Naive thymus-derived CD8-positive, alpha-beta T cell (primary cell): Measurements from ENCODE around the gene FGF4. TPM values are rescaled to one million over a fixed set of nuclear protein-coding genes. Genes with fewer than 3 reads are reported as not detected.

Source experiments
- ATAC-seq, 2 donors: fragments of 150-1000 bp; cut with Tn5 transposase in 1 of 2; sonication (Bioruptor Pico), chemical (Tn5 transposase) in 1 of 2; 1 replicate in 1 of 2; 2 replicates in 1 of 2; pipeline ENCODE4 v1.10.0; 2021; ENCODE audit warnings: mild to moderate bottlenecking in 2 of 2, moderate library complexity in 2 of 2
- POLR2A ChIA-PET: fragments of 350-600 bp; sonication (Branson Sonifier 250); formaldehyde crosslinking; loops from one replicate; lab custom pipeline; 2021; ENCODE audit warnings: antibody characterized with exemption; lab: Charles Lee
- DNase-seq, 10 donors: peaks; one replicate each; pipeline versions ENCODE4 v3.0.0 to v3.0.0-alpha.2; 2020 to 2022
- H3K27ac Mint-ChIP-seq, 10 donors: one replicate each; pipeline ENCODE4 v1.8.0; 2020 to 2022; ENCODE audit warnings: mild to moderate bottlenecking in 10 of 10, mixed read lengths in 10 of 10, moderate library complexity in 4 of 10, inconsistent platforms in 1 of 10
- H3K27me3 Mint-ChIP-seq, 5 donors: one replicate each; pipeline ENCODE4 v1.8.0; 2021 to 2022; ENCODE audit warnings: mixed read lengths in 5 of 5
- H3K36me3 Mint-ChIP-seq, 3 donors: one replicate each; pipeline ENCODE4 v1.8.0; 2020 to 2022; ENCODE audit warnings: mixed read lengths in 3 of 3, mild to moderate bottlenecking in 2 of 3, inconsistent platforms in 1 of 3
- H3K4me1 Mint-ChIP-seq, 4 donors: one replicate each; pipeline ENCODE4 v1.8.0; 2021 to 2022; ENCODE audit warnings: mixed read lengths in 4 of 4
- H3K4me3 Mint-ChIP-seq, 10 donors: one replicate each; pipeline ENCODE4 v1.8.0; 2020 to 2022; ENCODE audit warnings: mild to moderate bottlenecking in 10 of 10, mixed read lengths in 10 of 10, moderate library complexity in 6 of 10, inconsistent platforms in 1 of 10
- H3K9me3 Mint-ChIP-seq, 9 donors: one replicate each; pipeline ENCODE4 v1.8.0; 2020 to 2022; ENCODE audit warnings: mixed read lengths in 9 of 9, mild to moderate bottlenecking in 3 of 9, inconsistent platforms in 1 of 9, moderate library complexity in 1 of 9
- polyA plus RNA-seq, 3 donors: library from polyadenylated mRNA; unstranded; fragments of 300-500 nt; fragmentation: Illumina TruSeq; gene quantifications; one replicate each; pipeline ENCODE4 v1.2.3, GENCODE V29; 2021
- total RNA-seq, 8 experiments: library from RNA in 2 of 8; stranded (reverse) in 2 of 8; gene quantifications; one replicate each; pipeline ENCODE4 v1.2.3 and lab custom pipeline; 2021 to 2026

Gene FGF4
- total RNA-seq (not detected), polyA plus RNA-seq (not detected), total RNA-seq (lab: John Stamatoyannopoulos, UW) (0 to 0.09 (median 0) reads per million in 6 experiments)

DNA sequence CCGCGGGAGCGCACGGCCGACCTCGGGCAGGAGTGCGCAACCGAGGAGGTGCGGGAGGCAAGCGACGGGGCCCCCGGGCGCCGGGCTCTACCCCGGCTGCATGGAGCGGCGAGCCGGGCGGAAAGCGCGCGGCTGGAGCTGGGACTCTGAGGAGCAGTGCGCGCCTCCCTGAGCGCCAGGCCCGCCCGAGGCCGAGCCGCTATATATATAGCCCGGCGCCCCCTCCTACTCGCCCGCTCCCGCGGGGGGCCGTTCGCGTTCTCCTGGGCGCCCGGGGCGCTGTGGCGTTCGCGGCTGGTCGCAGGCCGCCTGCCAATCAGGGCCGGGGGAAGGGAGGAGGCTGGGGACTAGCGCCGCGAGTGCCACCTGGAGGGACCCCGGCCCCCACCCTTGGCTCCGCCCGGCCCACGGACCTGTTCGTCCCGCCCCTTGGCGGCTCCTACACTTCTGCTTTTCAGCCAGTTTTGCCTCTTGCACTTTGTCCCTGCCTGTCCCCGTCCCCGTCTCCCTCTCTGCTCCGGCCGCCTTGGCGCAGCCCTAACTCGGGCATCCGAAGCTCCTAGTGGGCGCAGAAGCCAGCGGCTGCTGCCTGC, at the start of gene FGF4:
TSS of gene FGF4 (minus strand) at position 179 of the 593 bp plus-strand sequence. CDS start 257 bp downstream, outside the sequence.
- H3K27ac Mint-ChIP-seq = no peak within 1 kb of the TSS
- no peak for DNase-seq
- no peak within 1 kb of the TSS for H3K4me3 Mint-ChIP-seq

DNA sequence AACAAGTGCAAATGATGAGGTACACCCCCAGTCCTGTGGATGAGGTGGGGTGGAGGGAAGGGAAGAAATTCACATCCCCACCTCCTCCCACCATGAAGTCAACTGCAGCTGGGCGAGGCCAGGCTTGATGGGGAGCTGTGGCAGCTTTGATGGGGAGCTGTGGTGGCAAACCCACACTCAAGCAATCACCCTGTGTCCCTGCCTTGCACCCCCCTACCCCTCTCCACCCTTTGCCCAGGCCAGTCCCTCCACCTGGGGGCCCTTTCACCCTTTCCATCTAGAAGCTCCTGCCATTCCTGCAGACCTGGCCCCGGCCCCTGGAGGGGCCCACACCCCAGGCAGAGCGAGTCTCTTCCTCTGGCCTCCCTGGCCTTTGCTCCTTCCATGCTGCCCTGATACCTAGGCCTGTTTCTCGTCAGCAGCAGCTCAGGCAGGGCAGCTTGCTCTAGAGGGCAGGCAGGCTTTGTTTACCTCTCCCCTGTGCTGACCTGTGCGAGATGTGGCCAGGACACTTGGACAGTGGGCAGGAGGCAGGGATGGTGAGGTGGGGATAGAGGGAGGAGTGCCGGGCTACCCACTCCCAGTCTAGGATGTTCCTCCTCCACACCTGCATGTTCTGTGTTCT, 48.6 kb upstream of the FGF4 start:
- Mint-ChIP-seq H3K9me3 (peaks cover 0 to 5% (median 0%) of the 10 kb centered on the region in 9 donors), H3K27ac (no peak overlapping the region), H3K36me3 (no peaks in the 10 kb centered on the region), H3K4me1 (peaks cover 0 to 4% (median 0%) of the 10 kb centered on the region in 4 donors), H3K4me3 (no peak overlapping the region), H3K27me3 (peaks cover 6 to 52% (median 25%) of the 10 kb centered on the region in 5 donors)
- POLR2A ChIA-PET = no interaction called here
- peak in 1 of 10 donors; percentile 40 for DNase-seq
- ATAC-seq = no peak

More for the DNA sequence above, at the start of gene FGF4:
- H3K9me3 Mint-ChIP-seq = no peaks in the 10 kb centered on the region
- no peaks in the 10 kb centered on the region for H3K4me1 Mint-ChIP-seq
- POLR2A ChIA-PET = no interaction called here
- ATAC-seq = no peak
- peaks cover 10 to 39% (median 26%) of the 10 kb centered on the region in 5 donors for H3K27me3 Mint-ChIP-seq
- no peaks in the 10 kb centered on the region for H3K36me3 Mint-ChIP-seq

- Mint-ChIP-seq H3K27ac (no peak overlapping the region), H3K4me1 (peaks cover 0 to 4% (median 0%) of the 10 kb centered on the region in 4 donors), H3K36me3 (no peaks in the 10 kb centered on the region), H3K27me3 (peaks cover 6 to 52% (median 25%) of the 10 kb centered on the region in 5 donors), H3K9me3 (peaks cover 0 to 5% (median 0%) of the 10 kb centered on the region in 9 donors), H3K4me3 (no peak overlapping the region)
- POLR2A ChIA-PET = no interaction called here
- ATAC-seq (no peak), DNase-seq (no peak)
These were observed 47.7 kb upstream of the FGF4 start for GRCh38 chr11:69822676-69823494.

DNA sequence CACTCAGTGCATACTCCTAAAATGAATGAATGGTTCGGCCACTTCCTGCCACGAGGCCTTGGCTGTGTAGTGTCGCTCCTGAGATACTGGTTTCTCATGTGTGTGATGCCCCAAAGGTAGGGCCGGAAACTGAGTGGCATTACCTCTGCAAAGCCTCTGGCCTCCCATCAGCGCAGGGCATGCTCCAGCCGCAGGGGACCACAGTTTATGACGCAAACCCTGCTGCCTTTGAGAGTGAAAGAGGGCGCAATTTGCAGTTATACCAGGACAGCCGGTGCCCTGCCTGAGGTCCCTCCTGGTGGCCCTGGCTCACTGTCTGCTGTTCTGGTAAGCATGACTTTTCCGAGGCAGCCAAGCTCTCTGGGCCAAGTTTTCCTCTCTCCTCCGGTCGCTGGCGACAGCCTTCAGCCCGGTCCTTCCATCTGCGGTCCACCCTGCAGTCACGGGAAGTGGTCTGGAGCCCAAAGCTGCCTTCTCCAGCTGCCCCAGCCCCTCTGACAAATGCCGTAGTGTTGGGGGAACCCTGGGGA, 46.4 kb upstream of the FGF4 start:
- Mint-ChIP-seq H3K4me3 (no peak overlapping the region), H3K9me3 (peaks cover 0 to 4% (median 0%) of the 10 kb centered on the region in 9 donors), H3K27ac (no peak overlapping the region), H3K27me3 (peaks cover 6 to 55% (median 27%) of the 10 kb centered on the region in 5 donors), H3K36me3 (no peaks in the 10 kb centered on the region), H3K4me1 (peaks cover 0 to 4% (median 0%) of the 10 kb centered on the region in 4 donors)
- ATAC-seq (no peak), DNase-seq (peak in 1 of 10 donors; percentile 52)
- POLR2A ChIA-PET = no interaction called here

DNA sequence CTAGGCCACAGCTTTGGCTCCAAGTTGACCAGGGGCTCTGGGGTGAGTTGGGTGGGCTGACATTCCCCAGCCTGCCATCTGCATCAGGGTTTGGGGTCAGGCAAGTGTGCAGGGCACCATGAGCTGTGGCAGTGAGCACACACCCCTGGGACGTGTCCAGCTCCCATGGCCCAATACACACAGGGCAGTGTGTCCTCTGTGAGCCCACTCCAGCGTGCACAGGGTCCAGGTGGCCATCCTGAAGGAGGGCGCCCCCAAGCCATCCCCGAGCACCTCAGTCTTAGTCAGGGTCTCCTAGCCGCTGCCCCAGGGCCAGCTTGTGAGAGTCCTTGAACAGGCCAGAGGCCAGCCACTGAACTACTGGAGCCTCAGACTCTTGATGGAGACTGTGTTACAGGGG, 45.3 kb upstream of the FGF4 start:
- ATAC-seq (no peak), DNase-seq (no peak)
- no peaks in the 10 kb centered on the region for H3K36me3 Mint-ChIP-seq
- H3K9me3 Mint-ChIP-seq = no peaks in the 10 kb centered on the region
- H3K4me1 Mint-ChIP-seq = peaks cover 0 to 2% (median 0%) of the 10 kb centered on the region in 4 donors
- POLR2A ChIA-PET = no interaction called here
- H3K27me3 Mint-ChIP-seq = peaks cover 10 to 55% (median 29%) of the 10 kb centered on the region in 5 donors
- no peak overlapping the region for H3K4me3 Mint-ChIP-seq
- no peak overlapping the region for H3K27ac Mint-ChIP-seq

- POLR2A ChIA-PET = no interaction called here
- ATAC-seq (no peak), DNase-seq (peak in 1 of 10 donors; percentile 52)
- H3K4me3 Mint-ChIP-seq = no peak overlapping the region
- no peak overlapping the region for H3K27ac Mint-ChIP-seq
- peaks cover 0 to 2% (median 0%) of the 10 kb centered on the region in 4 donors for H3K4me1 Mint-ChIP-seq
- H3K27me3 Mint-ChIP-seq = peaks cover 10 to 60% (median 33%) of the 10 kb centered on the region in 5 donors
- H3K9me3 Mint-ChIP-seq = no peaks in the 10 kb centered on the region
- no peaks in the 10 kb centered on the region for H3K36me3 Mint-ChIP-seq
These were observed 44.5 kb upstream of the FGF4 start for GRCh38 chr11:69819541-69820070.

DNA sequence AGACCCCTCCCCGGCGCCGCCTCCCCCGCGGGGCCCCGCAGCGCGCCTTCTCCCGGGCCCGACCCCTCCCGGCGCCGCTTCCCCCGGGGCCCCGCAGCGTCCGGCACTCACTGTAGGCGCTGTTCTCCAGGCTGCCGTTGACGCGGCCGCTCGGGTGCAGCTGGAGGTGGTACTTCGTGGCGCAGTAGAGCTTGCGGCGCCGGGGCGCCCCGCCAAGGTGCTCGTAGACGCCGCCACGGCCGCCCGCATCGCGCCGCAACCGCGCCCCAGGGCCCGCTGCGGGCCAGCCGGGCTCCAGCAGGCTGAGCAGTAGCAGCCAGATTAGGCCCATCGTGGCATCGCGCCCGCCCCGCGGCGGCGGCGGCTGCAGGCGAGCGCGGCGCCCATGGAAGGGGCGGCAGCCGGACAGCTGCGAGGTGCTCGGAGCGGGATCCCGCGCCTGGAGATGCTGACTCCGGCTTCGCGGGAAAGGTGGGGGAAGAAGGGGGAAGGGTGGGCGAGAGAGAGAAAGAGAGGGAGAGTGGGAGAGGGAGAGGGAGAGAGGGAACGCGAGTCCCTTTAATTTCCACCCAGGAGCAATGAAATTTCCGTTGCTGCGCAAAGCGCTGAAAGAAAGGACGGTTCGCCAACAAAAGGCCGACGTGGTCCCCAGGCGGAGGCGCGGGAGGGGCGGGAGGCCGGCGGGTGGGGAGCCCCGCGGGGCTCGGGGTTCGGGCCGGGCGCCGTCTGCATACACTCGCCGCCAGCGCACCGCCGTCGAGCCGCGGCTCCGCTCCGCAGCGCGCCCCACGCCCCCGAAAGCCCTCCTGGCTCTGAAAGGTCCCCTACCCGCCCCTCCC, 43.7 kb upstream of the FGF4 start, which contains the start of gene FGF3:
TSS of gene FGF3 (minus strand) at position 814 of the 839 bp plus-strand sequence. CDS start at position 331, 483 bp downstream.
- POLR2A ChIA-PET = no interaction called here
- ATAC-seq (no peak), DNase-seq (peak in 1 of 10 donors; percentile 41)
- Mint-ChIP-seq H3K27ac (no peak within 1 kb of the TSS), H3K9me3 (peaks cover 0 to 3% (median 0%) of the 10 kb centered on the region in 9 donors), H3K4me3 (no peak within 1 kb of the TSS), H3K27me3 (peaks cover 14 to 68% (median 40%) of the 10 kb centered on the region in 5 donors), H3K4me1 (peaks cover 0 to 6% (median 0%) of the 10 kb centered on the region in 4 donors), H3K36me3 (no peaks in the 10 kb centered on the region)

- peaks cover 12 to 69% (median 40%) of the 10 kb centered on the region in 5 donors for H3K27me3 Mint-ChIP-seq
- POLR2A ChIA-PET = no interaction called here
- ATAC-seq (no peak), DNase-seq (no peak)
- H3K4me3 Mint-ChIP-seq = no peak overlapping the region
- peaks cover 0 to 3% (median 0%) of the 10 kb centered on the region in 9 donors for H3K9me3 Mint-ChIP-seq
- no peak overlapping the region for H3K27ac Mint-ChIP-seq
- H3K4me1 Mint-ChIP-seq = peaks cover 0 to 6% (median 0%) of the 10 kb centered on the region in 4 donors
- H3K36me3 Mint-ChIP-seq = no peaks in the 10 kb centered on the region
These were observed 43.1 kb upstream of the FGF4 start for GRCh38 chr11:69818231-69818602.

GRCh38 chr11:69817265-69818230, 42.4 kb upstream of the FGF4 start:
- H3K27ac Mint-ChIP-seq = no peak overlapping the region
- POLR2A ChIA-PET = no interaction called here
- DNase-seq (peak in 1 of 10 donors; percentile 37), ATAC-seq (no peak)
- no peaks in the 10 kb centered on the region for H3K36me3 Mint-ChIP-seq
- no peak overlapping the region for H3K4me3 Mint-ChIP-seq
- H3K9me3 Mint-ChIP-seq = peaks cover 0 to 3% (median 0%) of the 10 kb centered on the region in 9 donors
- peaks cover 0 to 6% (median 0%) of the 10 kb centered on the region in 4 donors for H3K4me1 Mint-ChIP-seq
- H3K27me3 Mint-ChIP-seq = peaks cover 11 to 69% (median 38%) of the 10 kb centered on the region in 5 donors

DNA sequence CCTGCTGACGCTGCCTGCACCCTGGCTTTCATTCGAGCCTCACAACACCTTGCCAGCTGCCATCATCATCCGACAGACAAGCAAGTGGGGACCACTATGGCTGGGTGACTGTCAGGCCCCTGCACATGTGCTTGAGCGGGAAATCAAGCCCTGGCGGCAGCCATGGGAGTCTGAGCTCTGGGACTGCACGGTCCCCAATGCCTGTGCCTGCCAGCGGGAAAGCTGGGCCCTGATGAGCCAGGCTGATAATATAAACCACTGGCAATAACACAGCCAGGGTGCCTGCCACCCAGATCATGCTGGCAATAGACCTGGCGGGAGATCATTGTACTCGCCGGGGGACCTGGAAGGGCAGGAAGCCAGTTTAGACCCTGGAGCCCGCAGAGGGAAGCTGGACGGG, 41.5 kb upstream of the FGF4 start:
- Mint-ChIP-seq H3K4me1 (peaks cover 0 to 6% (median 0%) of the 10 kb centered on the region in 4 donors), H3K9me3 (peaks cover 0 to 3% (median 0%) of the 10 kb centered on the region in 9 donors), H3K36me3 (no peaks in the 10 kb centered on the region), H3K27ac (no peak overlapping the region), H3K27me3 (peaks cover 11 to 63% (median 30%) of the 10 kb centered on the region in 5 donors), H3K4me3 (no peak overlapping the region)
- POLR2A ChIA-PET = no interaction called here
- no peak for ATAC-seq
- DNase-seq = peak in 1 of 10 donors; percentile 24
